Vagina (tissue), 2 donors: ENCODE data around the gene GABBR2. TPM values are rescaled to one million over a fixed set of nuclear protein-coding genes. Genes with fewer than 3 reads are reported as not detected.

Source experiments
- DNase-seq, 2 donors: peaks; one replicate each; pipeline ENCODE4 v3.0.0-alpha.2; 2017; ENCODE audit errors: extremely low spot score in 2 of 2
- H3K27ac ChIP-seq: fragments of 200-600 bp; sonication (generic); one replicate; pipeline ENCODE4 v1.5.1; 2019
- H3K27me3 ChIP-seq: fragments of 200-600 bp; sonication (generic); one replicate; pipeline ENCODE4 v1.5.1; 2019
- H3K36me3 ChIP-seq, 2 donors: fragments of 200-600 bp; sonication (generic); one replicate each; pipeline ENCODE4 v1.5.1; 2017 to 2019
- H3K4me1 ChIP-seq: fragments of 200-600 bp; sonication (generic); one replicate; pipeline ENCODE4 v1.5.1; 2019
- H3K4me3 ChIP-seq, 2 donors: fragments of 200-600 bp; sonication (generic); 1 replicate in 1 of 2; 2 replicates in 1 of 2; pipeline ENCODE4 v1.5.1; 2016 to 2019
- H3K9me3 ChIP-seq: fragments of 200-600 bp; sonication (generic); one replicate; pipeline ENCODE4 v1.5.1; 2019
- POLR2A ChIP-seq, 2 donors: fragments of 450-650 bp; IDR thresholded peaks; one replicate each; pipeline ENCODE4 v1.6.1; 2017; ENCODE audit warnings: antibody characterized with exemption in 2 of 2, mild to moderate bottlenecking in 2 of 2, moderate library complexity in 2 of 2
- POLR2AphosphoS5 ChIP-seq, 2 donors: sonication (generic); formaldehyde crosslinking; IDR thresholded peaks; one replicate each; pipeline ENCODE4 v1.9.0; 2017; ENCODE audit warnings: antibody characterized with exemption in 2 of 2, mild to moderate bottlenecking in 2 of 2, low read depth in 1 of 2; ENCODE audit not compliant: insufficient read depth in 1 of 2
- intact Hi-C: fragments of 100-400 bp; cut with DNase I; formaldehyde crosslinking; loops from one replicate; pipeline ENCODE4 v1.15.1; 2023
- total RNA-seq: library from RNA; depleted of rRNA; stranded (reverse); fragments of >200 nt; gene quantifications from one replicate; pipeline ENCODE4 v1.2.3, GENCODE V29; 2016
- TF ChIP-seq, protein P1 (sequence below), 3 experiments: fragments of 450-650 bp in 2 of 3; fragments of 200-600 bp in 1 of 3; sonication (generic) in 1 of 3; IDR thresholded peaks; one replicate each; pipeline ENCODE4 v1.5.1; 2017 to 2019; ENCODE audit warnings: antibody characterized with exemption in 3 of 3, mild to moderate bottlenecking in 2 of 3, moderate library complexity in 2 of 3

The GABBR2 gene
- total RNA-seq, 1 donor from 2014 or later, result not detected

DNA sequence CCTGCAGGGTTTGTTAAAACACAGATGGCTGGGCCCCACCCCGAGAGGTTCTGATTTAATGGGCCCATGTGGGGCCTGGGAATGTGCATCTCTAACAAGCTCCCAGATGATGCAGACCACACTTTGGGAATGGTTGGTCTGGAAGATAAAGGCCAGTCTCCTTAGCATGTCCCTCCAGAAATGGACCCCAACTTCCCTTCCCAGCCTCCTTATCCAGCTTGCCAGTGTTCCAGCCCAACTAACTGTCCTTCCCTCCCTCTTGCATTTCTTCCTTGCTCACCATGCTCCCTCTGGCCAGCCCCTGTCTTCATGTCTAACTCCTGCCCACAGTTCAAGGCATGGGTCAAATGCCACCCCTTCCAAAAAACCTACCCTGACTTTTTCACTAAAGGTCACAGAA, 257.2 kb downstream of the GABBR2 start:
- intact Hi-C loops, result no loop called here
- no peak overlapping the region for H3K4me3 ChIP-seq
- H3K27me3 ChIP-seq, result no peaks in the 10 kb centered on the region
- no peak overlapping the region for H3K27ac ChIP-seq
- H3K9me3 ChIP-seq, result no peaks in the 10 kb centered on the region
- TF ChIP-seq, protein P1, sequence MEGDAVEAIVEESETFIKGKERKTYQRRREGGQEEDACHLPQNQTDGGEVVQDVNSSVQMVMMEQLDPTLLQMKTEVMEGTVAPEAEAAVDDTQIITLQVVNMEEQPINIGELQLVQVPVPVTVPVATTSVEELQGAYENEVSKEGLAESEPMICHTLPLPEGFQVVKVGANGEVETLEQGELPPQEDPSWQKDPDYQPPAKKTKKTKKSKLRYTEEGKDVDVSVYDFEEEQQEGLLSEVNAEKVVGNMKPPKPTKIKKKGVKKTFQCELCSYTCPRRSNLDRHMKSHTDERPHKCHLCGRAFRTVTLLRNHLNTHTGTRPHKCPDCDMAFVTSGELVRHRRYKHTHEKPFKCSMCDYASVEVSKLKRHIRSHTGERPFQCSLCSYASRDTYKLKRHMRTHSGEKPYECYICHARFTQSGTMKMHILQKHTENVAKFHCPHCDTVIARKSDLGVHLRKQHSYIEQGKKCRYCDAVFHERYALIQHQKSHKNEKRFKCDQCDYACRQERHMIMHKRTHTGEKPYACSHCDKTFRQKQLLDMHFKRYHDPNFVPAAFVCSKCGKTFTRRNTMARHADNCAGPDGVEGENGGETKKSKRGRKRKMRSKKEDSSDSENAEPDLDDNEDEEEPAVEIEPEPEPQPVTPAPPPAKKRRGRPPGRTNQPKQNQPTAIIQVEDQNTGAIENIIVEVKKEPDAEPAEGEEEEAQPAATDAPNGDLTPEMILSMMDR (IDR thresholded peaks at IDR 0.05), result no peak
- TF ChIP-seq POLR2A (IDR thresholded peaks at IDR 0.05) (no peak), POLR2AphosphoS5 (IDR thresholded peaks at IDR 0.05; ENCODE audit: insufficient read depth in 1 of 2, low read depth in 1 of 2) (no peak)
- peak in 1 of 2 donors; percentile 54 for DNase-seq
- H3K4me1 ChIP-seq, result no peaks in the 10 kb centered on the region
- H3K36me3 ChIP-seq, result no peaks in the 10 kb centered on the region

DNA sequence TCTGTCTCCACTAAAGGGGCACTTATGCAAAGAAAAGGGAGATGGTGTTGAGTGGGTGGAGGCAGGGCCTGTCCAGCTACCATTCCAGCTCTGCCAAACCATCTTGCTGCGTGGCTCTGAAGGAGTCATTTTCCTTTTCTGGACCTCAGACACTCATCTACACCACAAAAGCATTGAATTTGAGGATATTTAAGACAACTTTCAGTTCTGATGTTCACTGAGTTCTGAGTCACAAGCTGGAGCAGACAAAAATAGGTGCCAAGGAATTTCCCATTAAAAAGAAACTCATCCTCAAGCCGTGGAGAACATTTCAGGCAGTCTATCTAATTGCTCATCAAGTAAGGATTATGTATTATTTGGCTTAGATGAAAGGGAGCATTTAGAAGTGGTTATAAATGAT, 258.2 kb downstream of the GABBR2 start:
- Histone ChIP-seq H3K4me3 (no peak overlapping the region), H3K36me3 (no peaks in the 10 kb centered on the region), H3K4me1 (no peaks in the 10 kb centered on the region), H3K9me3 (no peaks in the 10 kb centered on the region), H3K27ac (no peak overlapping the region), H3K27me3 (no peaks in the 10 kb centered on the region)
- intact Hi-C loops, result no loop called here
- DNase-seq, result peak; percentile 3 to 11
- no peak for TF ChIP-seq POLR2A (IDR thresholded peaks at IDR 0.05)
- TF ChIP-seq POLR2AphosphoS5 (IDR thresholded peaks at IDR 0.05; ENCODE audit: insufficient read depth in 1 of 2, low read depth in 1 of 2), result no peak
- TF ChIP-seq, protein P1 (IDR thresholded peaks at IDR 0.05), result no peak

DNA sequence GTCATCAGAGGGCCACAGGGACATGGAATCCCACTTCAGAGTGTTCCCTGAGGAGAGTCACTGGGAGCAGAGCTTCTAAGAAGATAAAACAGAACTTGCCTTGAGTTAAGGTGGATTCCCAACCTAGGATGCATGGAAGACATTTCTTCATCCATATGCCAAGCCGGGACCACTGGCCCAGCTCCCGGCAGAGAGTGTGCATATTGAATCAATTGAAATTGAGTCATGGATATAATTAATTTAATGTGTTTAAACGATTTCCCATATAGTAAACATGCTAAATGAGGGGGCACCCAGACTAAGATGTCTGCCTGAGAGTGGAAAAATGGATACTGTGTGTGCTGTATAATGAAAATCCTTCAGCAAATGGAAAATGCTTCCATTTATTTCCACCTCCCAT, 258.9 kb downstream of the GABBR2 start:
- intact Hi-C loops, result no loop called here
- no peak for TF ChIP-seq POLR2A (IDR thresholded peaks at IDR 0.05)
- Histone ChIP-seq H3K4me1 (no peaks in the 10 kb centered on the region), H3K36me3 (no peaks in the 10 kb centered on the region), H3K27me3 (no peaks in the 10 kb centered on the region), H3K27ac (no peak overlapping the region), H3K4me3 (no peak overlapping the region), H3K9me3 (no peaks in the 10 kb centered on the region)
- no peak for DNase-seq

DNA sequence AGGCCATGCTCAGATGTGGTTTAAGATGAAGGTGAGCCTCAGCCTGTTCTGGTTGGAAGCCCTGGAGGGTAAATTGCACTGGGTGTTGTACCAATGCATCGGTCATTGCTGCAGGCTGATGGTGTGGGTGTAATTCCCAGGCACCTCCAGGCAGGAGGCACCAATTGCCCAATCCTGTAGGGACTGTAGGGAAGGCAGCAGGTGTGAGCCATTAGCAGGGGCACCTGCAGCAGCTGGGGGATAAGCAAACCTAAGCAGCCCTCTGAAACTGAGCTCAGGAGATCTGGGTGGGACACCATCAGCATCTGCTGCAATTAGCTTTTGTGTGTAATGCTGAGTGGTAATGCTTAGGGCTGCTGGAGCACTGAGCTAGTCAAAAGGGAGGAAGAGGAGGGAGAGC, 263.2 kb downstream of the GABBR2 start:
- H3K36me3 ChIP-seq, result no peaks in the 10 kb centered on the region
- H3K27me3 ChIP-seq, result no peaks in the 10 kb centered on the region
- peak in 1 of 2 donors; percentile 88 for DNase-seq
- H3K4me3 ChIP-seq, result no peak overlapping the region
- intact Hi-C loops, result no loop called here
- no peaks in the 10 kb centered on the region for H3K4me1 ChIP-seq
- no peaks in the 10 kb centered on the region for H3K9me3 ChIP-seq
- TF ChIP-seq, protein P1 (IDR thresholded peaks at IDR 0.05), result no peak
- TF ChIP-seq POLR2A (IDR thresholded peaks at IDR 0.05) (no peak), POLR2AphosphoS5 (IDR thresholded peaks at IDR 0.05; ENCODE audit: insufficient read depth in 1 of 2, low read depth in 1 of 2) (no peak)
- H3K27ac ChIP-seq, result no peak overlapping the region

DNA sequence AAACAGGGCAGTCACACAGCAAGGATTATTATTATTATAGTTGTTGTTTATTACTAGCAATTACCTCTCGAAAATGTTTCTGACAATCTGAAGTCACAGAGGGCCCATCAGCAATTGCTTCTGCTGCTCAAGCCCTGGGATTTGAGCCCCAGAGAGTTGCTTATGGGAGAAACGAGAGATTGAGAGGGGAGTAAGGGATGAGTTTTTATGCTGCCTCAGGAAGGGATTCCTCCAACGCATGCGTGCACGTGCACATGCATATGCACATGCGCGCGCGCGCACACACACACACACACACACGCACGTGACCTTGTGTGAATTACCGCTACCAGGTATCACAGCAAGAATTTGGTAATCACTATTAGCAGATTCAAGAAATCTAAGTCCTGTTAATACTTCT, 264.1 kb downstream of the GABBR2 start:
- Histone ChIP-seq H3K9me3 (no peaks in the 10 kb centered on the region), H3K4me1 (no peaks in the 10 kb centered on the region), H3K27me3 (no peaks in the 10 kb centered on the region), H3K36me3 (no peaks in the 10 kb centered on the region), H3K27ac (no peak overlapping the region), H3K4me3 (no peak overlapping the region)
- TF ChIP-seq, protein P1 (IDR thresholded peaks at IDR 0.05), result no peak
- TF ChIP-seq POLR2A (IDR thresholded peaks at IDR 0.05), result no peak
- TF ChIP-seq POLR2AphosphoS5 (IDR thresholded peaks at IDR 0.05; ENCODE audit: insufficient read depth in 1 of 2, low read depth in 1 of 2), result no peak
- DNase-seq, result peak in 1 of 2 donors; percentile 58
- intact Hi-C loops, result no loop called here

DNA sequence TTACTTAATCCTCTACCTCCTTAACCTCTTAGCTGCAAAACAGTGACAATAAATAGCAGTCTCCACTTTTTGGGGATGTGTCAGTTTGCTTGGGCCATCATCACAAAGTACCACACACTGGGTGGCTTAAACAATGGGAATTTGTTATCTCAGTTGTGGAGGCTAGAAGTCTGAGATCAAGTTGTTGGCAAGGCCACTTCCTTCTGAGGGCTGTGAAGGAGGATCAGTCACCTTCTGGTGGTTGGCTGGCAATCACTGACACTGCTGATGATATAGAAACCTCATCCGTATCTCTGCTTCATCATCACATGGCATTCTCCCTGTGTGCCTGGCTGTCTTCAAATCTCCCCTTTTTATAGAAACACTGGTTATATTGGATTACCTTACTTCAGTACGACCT, 266.2 kb downstream of the GABBR2 start:
- no peaks in the 10 kb centered on the region for H3K9me3 ChIP-seq
- DNase-seq, result peak in 1 of 2 donors; percentile 3
- no peaks in the 10 kb centered on the region for H3K36me3 ChIP-seq
- no peak overlapping the region for H3K4me3 ChIP-seq
- intact Hi-C loops, result no loop called here
- TF ChIP-seq POLR2AphosphoS5 (IDR thresholded peaks at IDR 0.05; ENCODE audit: insufficient read depth in 1 of 2, low read depth in 1 of 2) (no peak), POLR2A (IDR thresholded peaks at IDR 0.05) (no peak)
- TF ChIP-seq, protein P1 (IDR thresholded peaks at IDR 0.05), result no peak
- no peaks in the 10 kb centered on the region for H3K27me3 ChIP-seq
- H3K4me1 ChIP-seq, result no peaks in the 10 kb centered on the region
- no peak overlapping the region for H3K27ac ChIP-seq
